ENCODE measurements around the gene XK.

Gene XK

DNA sequence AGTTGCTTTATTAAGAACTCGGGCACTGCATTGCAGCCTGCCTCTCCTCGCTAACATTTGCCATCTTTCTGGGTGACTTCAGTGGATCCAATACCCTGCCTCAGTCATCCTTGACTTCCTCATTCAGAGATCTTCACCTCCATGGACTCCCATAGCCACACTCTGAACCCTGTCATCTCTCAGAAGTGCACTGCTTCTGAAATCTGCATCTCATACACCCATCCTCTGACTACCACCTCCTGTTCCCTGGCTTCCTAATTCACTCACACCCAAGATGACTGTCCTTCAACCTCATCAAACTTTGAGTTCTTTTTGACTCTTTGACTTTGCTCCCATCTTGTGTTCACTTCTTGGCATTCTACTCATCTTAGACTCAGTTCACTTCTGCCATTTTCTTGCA lies 68.9 kb downstream of the XK start:
- Histone ChIP-seq H3F3A (ENCODE audit: insufficient read depth, low read length) (no peaks in the 10 kb centered on the region), H3K79me2 (ENCODE audit: insufficient read depth, low read length) (no peaks in the 10 kb centered on the region), H3K9ac (ENCODE audit: low read length) (peak overlapping the region; percentile 56), H3K9me3 (ENCODE audit: low read length) (no peaks in the 10 kb centered on the region), H4K20me1 (ENCODE audit: insufficient read depth, low read length) (no peaks in the 10 kb centered on the region), H3K27ac (ENCODE audit: low read depth, low read length, poor library complexity, severe bottlenecking) (peak overlapping the region; percentile 100), H3K4me1 (ENCODE audit: insufficient read depth, low read length, severe bottlenecking) (peaks cover 48% of the 10 kb centered on the region), H3K27me3 (ENCODE audit: insufficient read depth, low read length) (no peaks in the 10 kb centered on the region), H3K4me3 (ENCODE audit: low read depth, low read length, poor library complexity, severe bottlenecking) (peak overlapping the region; percentile 4), H3K4me2 (ENCODE audit: low read length) (peak overlapping the region; percentile 61), H2AFZ (ENCODE audit: low read length) (no peak overlapping the region), H3K36me3 (ENCODE audit: insufficient read depth, low read length) (no peaks in the 10 kb centered on the region), H3K9me2 (ENCODE audit: low read depth, low read length) (no peaks in the 10 kb centered on the region)
- TF ChIP-seq EZH2 (IDR thresholded peaks at IDR 0.05; ENCODE audit: borderline replicate concordance, low read length): no peak
- TF ChIP-seq CTCF (IDR thresholded peaks at IDR 0.05; ENCODE audit: low read length): no peak

DNA sequence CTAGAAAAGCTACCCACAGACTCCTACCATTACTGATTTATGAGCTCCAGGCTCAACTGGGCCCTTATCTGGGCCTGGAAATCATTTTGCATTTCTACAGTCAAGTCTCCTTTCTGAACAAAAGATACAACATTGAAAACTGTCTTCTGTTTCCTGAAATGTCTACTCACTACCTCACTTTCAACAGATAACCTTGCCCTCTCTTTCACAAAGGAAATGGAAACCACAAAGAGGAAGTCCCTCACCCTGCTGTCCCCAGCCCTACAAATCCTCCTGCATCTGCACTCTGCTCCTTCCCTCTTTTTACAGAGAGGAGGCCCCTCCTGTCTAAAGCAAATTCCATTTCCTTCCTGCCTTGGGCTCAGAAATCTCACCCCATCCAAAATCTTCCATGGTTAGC lies 69.4 kb downstream of the XK start:
- TF ChIP-seq EZH2 (IDR thresholded peaks at IDR 0.05; ENCODE audit: borderline replicate concordance, low read length) (no peak), CTCF (IDR thresholded peaks at IDR 0.05; ENCODE audit: low read length) (no peak)
- Histone ChIP-seq H2AFZ (ENCODE audit: low read length) (no peak overlapping the region), H3K4me1 (ENCODE audit: insufficient read depth, low read length, severe bottlenecking) (peaks cover 48% of the 10 kb centered on the region), H3K9ac (ENCODE audit: low read length) (peak overlapping the region; percentile 56), H3K4me3 (ENCODE audit: low read depth, low read length, poor library complexity, severe bottlenecking) (peak overlapping the region; percentile 4), H3K27ac (ENCODE audit: low read depth, low read length, poor library complexity, severe bottlenecking) (peak overlapping the region; percentile 100), H3F3A (ENCODE audit: insufficient read depth, low read length) (no peaks in the 10 kb centered on the region), H3K27me3 (ENCODE audit: insufficient read depth, low read length) (no peaks in the 10 kb centered on the region), H3K79me2 (ENCODE audit: insufficient read depth, low read length) (no peaks in the 10 kb centered on the region), H3K9me3 (ENCODE audit: low read length) (no peaks in the 10 kb centered on the region), H3K4me2 (ENCODE audit: low read length) (peak overlapping the region; percentile 61), H3K36me3 (ENCODE audit: insufficient read depth, low read length) (no peaks in the 10 kb centered on the region), H3K9me2 (ENCODE audit: low read depth, low read length) (no peaks in the 10 kb centered on the region), H4K20me1 (ENCODE audit: insufficient read depth, low read length) (no peaks in the 10 kb centered on the region)

GRCh38 chrX:37757082-37757481 lies 71.5 kb downstream of the XK start:
- peaks cover 48% of the 10 kb centered on the region for H3K4me1 ChIP-seq (ENCODE audit: insufficient read depth, low read length, severe bottlenecking)
- no peak overlapping the region for H3K4me3 ChIP-seq (ENCODE audit: low read depth, low read length, poor library complexity, severe bottlenecking)
- H3K4me2 ChIP-seq (ENCODE audit: low read length): no peak overlapping the region
- H3K79me2 ChIP-seq (ENCODE audit: insufficient read depth, low read length): no peaks in the 10 kb centered on the region
- H4K20me1 ChIP-seq (ENCODE audit: insufficient read depth, low read length): no peaks in the 10 kb centered on the region
- H3K27me3 ChIP-seq (ENCODE audit: insufficient read depth, low read length): no peaks in the 10 kb centered on the region
- no peaks in the 10 kb centered on the region for H3K9me2 ChIP-seq (ENCODE audit: low read depth, low read length)
- no peak for TF ChIP-seq CTCF (IDR thresholded peaks at IDR 0.05; ENCODE audit: low read length)
- no peak for TF ChIP-seq EZH2 (IDR thresholded peaks at IDR 0.05; ENCODE audit: borderline replicate concordance, low read length)
- no peaks in the 10 kb centered on the region for H3K36me3 ChIP-seq (ENCODE audit: insufficient read depth, low read length)
- H3K9me3 ChIP-seq (ENCODE audit: low read length): no peaks in the 10 kb centered on the region
- H3F3A ChIP-seq (ENCODE audit: insufficient read depth, low read length): no peaks in the 10 kb centered on the region
- H3K27ac ChIP-seq (ENCODE audit: low read depth, low read length, poor library complexity, severe bottlenecking): no peak overlapping the region
- H2AFZ ChIP-seq (ENCODE audit: low read length): no peak overlapping the region
- no peak overlapping the region for H3K9ac ChIP-seq (ENCODE audit: low read length)
